GM10248 (cell line): ENCODE data around the gene MANEAL.

Experiments used
- CTCF ChIA-PET: fragments of 300-600 bp; sonication (Branson Sonifier 250); formaldehyde crosslinking; extraction: SDS; loops from one replicate; lab custom pipeline; 2021; ENCODE audit warnings: antibody characterized with exemption; lab: Yijun Ruan, JAX
- POLR2A ChIA-PET: fragments of 350-650 bp; sonication (Branson Sonifier 250); formaldehyde crosslinking; extraction: SDS; loops from one replicate; lab custom pipeline; 2020; ENCODE audit warnings: antibody characterized with exemption; lab: Yijun Ruan, JAX
- DNase-seq: peaks from one replicate; pipeline ENCODE4 v3.0.0; 2012; ENCODE audit errors: extremely low spot score
- CTCF ChIP-seq: IDR thresholded peaks from 2 replicates; pipeline ENCODE4 v1.5.1; 2012; ENCODE audit warnings: mild to moderate bottlenecking, low read depth; ENCODE audit errors: extremely low read depth, missing control alignments, control extremely low read depth

Gene MANEAL

GRCh38 chr1:37755290-37755689 is 38.4 kb upstream of the MANEAL start:
- POLR2A ChIA-PET: no interaction called here
- no peak for TF ChIP-seq CTCF
- DNase-seq: peak; percentile 55
- CTCF ChIA-PET: interaction anchor here (1.2 to 1.5 kb wide), 2 partner anchors 10 to 59 kb away, joined by 3 to 5 read pairs; partner anchors contain the start of gene EPHA10

GRCh38 chr1:37755951-37756560 is 37.6 kb upstream of the MANEAL start:
- ChIA-PET POLR2A (no interaction called here), CTCF (interaction anchor here (1.2 to 1.5 kb wide), 3 partner anchors 9 to 60 kb away, joined by 3 to 5 read pairs (median 3); partner anchors contain the start of gene EPHA10)
- no peak for DNase-seq
- no peak for TF ChIP-seq CTCF

- POLR2A ChIA-PET: no interaction called here
- TF ChIP-seq CTCF: no peak
- CTCF ChIA-PET: interaction anchor here (0.9 kb wide), 1 partner anchor 11 kb away, joined by 5 read pairs; no protein-coding TSS in a partner anchor
- DNase-seq: no peak
Measured at GRCh38 chr1:37759451-37759850, 34.2 kb upstream of the MANEAL start.

GRCh38 chr1:37761416-37762095 is 32.1 kb upstream of the MANEAL start:
- ChIA-PET POLR2A (interaction anchor here (0.6 kb wide), 1 partner anchor 285 kb away, joined by 4 read pairs; no protein-coding TSS in a partner anchor), CTCF (no interaction called here)
- no peak for TF ChIP-seq CTCF
- no peak for DNase-seq

GRCh38 chr1:37762516-37762915 is 31.1 kb upstream of the MANEAL start:
- DNase-seq: no peak
- no peak for TF ChIP-seq CTCF
- CTCF ChIA-PET: no interaction called here
- POLR2A ChIA-PET: interaction anchor here (0.6 kb wide), 1 partner anchor 286 kb away, joined by 4 read pairs; no protein-coding TSS in a partner anchor

- no peak for TF ChIP-seq CTCF
- POLR2A ChIA-PET: no interaction called here
- CTCF ChIA-PET: no interaction called here
- no peak for DNase-seq
Measured at GRCh38 chr1:37763791-37764413, 29.7 kb upstream of the MANEAL start.
